ENCODE measurements around the gene TENT4B. TPM values are rescaled to one million over a fixed set of nuclear protein-coding genes. Genes with fewer than 3 reads are reported as not detected.

The TENT4B gene
- total and polyA plus RNA-seq, 8 donors: 1.9 to 7.2 (median 5.3) TPM

DNA sequence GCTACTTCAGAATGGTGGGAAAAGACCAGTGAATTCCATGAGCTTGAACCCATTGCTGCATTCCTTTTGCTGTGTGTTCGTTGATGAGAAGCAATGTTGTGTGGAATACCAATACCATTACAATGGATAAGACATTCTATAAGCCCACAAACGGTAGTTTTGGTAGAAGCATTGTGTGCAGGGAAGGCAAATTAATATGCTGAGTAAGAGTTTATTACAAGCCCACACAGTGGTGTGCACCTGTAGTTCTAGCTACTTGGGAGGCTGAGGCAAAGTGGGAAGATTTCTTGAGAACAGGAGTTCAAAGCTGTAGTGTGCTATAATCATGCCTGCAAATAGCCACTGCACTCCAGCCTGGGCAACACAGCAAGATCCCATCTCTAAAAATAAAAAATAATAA lies 19.9 kb upstream of the TENT4B start:
- no peak for FAIRE-seq
- Histone ChIP-seq H3K4me1 (no peaks in the 10 kb centered on the region), H3K27ac (no peak overlapping the region), H3K9me3 (no peaks in the 10 kb centered on the region), H3K36me3 (no peaks in the 10 kb centered on the region), H3K4me3 (no peak overlapping the region), H3K27me3 (no peaks in the 10 kb centered on the region)
- intact Hi-C loops (cut with DNase I): no loop called here
- TF ChIP-seq CTCF (IDR thresholded peaks at IDR 0.05): no peak
- 27 to 33% methylated on average over 2 of the region's 2 CpGs for WGBS, 2 donors
- DNase-seq: no peak
- no peak for ATAC-seq

GRCh38 chr16:50136399-50136798 lies 16.7 kb upstream of the TENT4B start:
- FAIRE-seq (no peak), DNase-seq (no peak), ATAC-seq (no peak)
- no peaks in the 10 kb centered on the region for H3K27me3 ChIP-seq
- no peak overlapping the region for H3K27ac ChIP-seq
- no peak overlapping the region for H3K4me3 ChIP-seq
- H3K9me3 ChIP-seq: no peaks in the 10 kb centered on the region
- no peak for TF ChIP-seq CTCF (IDR thresholded peaks at IDR 0.05)
- H3K36me3 ChIP-seq: no peaks in the 10 kb centered on the region
- intact Hi-C loops (cut with DNase I): no loop called here
- H3K4me1 ChIP-seq: no peaks in the 10 kb centered on the region

DNA sequence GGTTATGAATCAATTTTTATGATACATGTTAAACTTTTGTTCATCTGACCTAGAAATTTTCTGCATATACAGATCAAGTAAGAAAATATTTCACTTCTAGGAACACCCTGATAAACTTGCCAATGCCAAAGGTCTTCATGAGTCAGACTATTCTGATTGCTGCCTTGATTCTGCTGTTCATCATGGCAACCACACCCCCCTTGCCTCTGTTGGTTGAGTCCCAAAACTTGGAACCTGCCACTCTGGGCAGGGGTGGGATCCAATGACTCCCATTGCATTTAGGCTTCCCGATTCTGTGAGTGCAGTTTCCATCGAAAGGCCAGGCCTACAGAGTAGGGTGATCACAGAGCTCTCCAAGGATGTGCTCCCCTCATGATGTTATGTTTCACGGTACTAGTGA lies 15.8 kb upstream of the TENT4B start:
- no peak for ATAC-seq
- intact Hi-C loops (cut with DNase I): no loop called here

GRCh38 chr16:50139580-50139979 lies 13.5 kb upstream of the TENT4B start:
- no peak for TF ChIP-seq CTCF (IDR thresholded peaks at IDR 0.05)
- Histone ChIP-seq H3K27me3 (no peaks in the 10 kb centered on the region), H3K4me1 (no peaks in the 10 kb centered on the region), H3K4me3 (no peak overlapping the region), H3K36me3 (no peaks in the 10 kb centered on the region), H3K27ac (no peak overlapping the region), H3K9me3 (no peaks in the 10 kb centered on the region)
- FAIRE-seq (no peak), DNase-seq (no peak), ATAC-seq (no peak)
- WGBS, 2 donors: 89 to 95% methylated on average over 1 of the region's 1 CpG
- intact Hi-C loops (cut with DNase I): no loop called here

More for the DNA sequence above, 15.8 kb upstream of the TENT4B start:
- WGBS, 2 donors: 95 to 96% methylated on average over 3 of the region's 3 CpGs
- H3K4me1 ChIP-seq: no peaks in the 10 kb centered on the region
- no peak for DNase-seq
- no peaks in the 10 kb centered on the region for H3K36me3 ChIP-seq
- TF ChIP-seq CTCF (IDR thresholded peaks at IDR 0.05): no peak
- no peaks in the 10 kb centered on the region for H3K9me3 ChIP-seq
- H3K4me3 ChIP-seq: no peak overlapping the region
- H3K27ac ChIP-seq: no peak overlapping the region
- FAIRE-seq: no peak
- no peaks in the 10 kb centered on the region for H3K27me3 ChIP-seq

GRCh38 chr16:50144211-50144610 lies 8.9 kb upstream of the TENT4B start:
- intact Hi-C loops (cut with DNase I): no loop called here
- WGBS, 2 donors: 48 to 51% methylated on average over 2 of the region's 2 CpGs
- no peak for FAIRE-seq

More at GRCh38 chr16:50144211-50144610, 8.9 kb upstream of the TENT4B start:
- DNase-seq (no peak), ATAC-seq (no peak)
- Histone ChIP-seq H3K4me1 (no peaks in the 10 kb centered on the region), H3K36me3 (no peaks in the 10 kb centered on the region), H3K4me3 (no peak overlapping the region), H3K27me3 (no peaks in the 10 kb centered on the region), H3K27ac (no peak overlapping the region), H3K9me3 (no peaks in the 10 kb centered on the region)
- TF ChIP-seq CTCF (IDR thresholded peaks at IDR 0.05): no peak
